ENCODE measurements around the gene ST6GALNAC2.

ST6GALNAC2 gene

GRCh38 chr17:76554131-76554530, 31.5 kb downstream of the ST6GALNAC2 start:
- no peak for DNase-seq (ENCODE audit: low spot score)

- no peak for DNase-seq (ENCODE audit: low spot score)
Measured at GRCh38 chr17:76553178-76553908, 32.3 kb downstream of the ST6GALNAC2 start.

- no peak for DNase-seq (ENCODE audit: low spot score)
Measured at GRCh38 chr17:76551685-76552084, 34.0 kb downstream of the ST6GALNAC2 start.

- no peak for DNase-seq (ENCODE audit: low spot score)
Measured at GRCh38 chr17:76550712-76551615, 34.7 kb downstream of the ST6GALNAC2 start.

GRCh38 chr17:76549539-76549938, 36.1 kb downstream of the ST6GALNAC2 start:
- DNase-seq (ENCODE audit: low spot score), result no peak

- DNase-seq (ENCODE audit: low spot score), result no peak
Measured at GRCh38 chr17:76549215-76549518, 36.5 kb downstream of the ST6GALNAC2 start.

- DNase-seq (ENCODE audit: low spot score), result no peak
Measured at GRCh38 chr17:76548378-76549214, 37.1 kb downstream of the ST6GALNAC2 start.

GRCh38 chr17:76547642-76548202, 37.9 kb downstream of the ST6GALNAC2 start:
- no peak for DNase-seq (ENCODE audit: low spot score)

- DNase-seq (ENCODE audit: low spot score), result no peak
Measured at GRCh38 chr17:76547183-76547641, 38.4 kb downstream of the ST6GALNAC2 start.

GRCh38 chr17:76546556-76547182, 39.0 kb downstream of the ST6GALNAC2 start:
- DNase-seq (ENCODE audit: low spot score), result no peak

- no peak for DNase-seq (ENCODE audit: low spot score)
Measured at GRCh38 chr17:76545918-76546555, 39.6 kb downstream of the ST6GALNAC2 start.

GRCh38 chr17:76544546-76545365, 40.9 kb downstream of the ST6GALNAC2 start:
- DNase-seq (ENCODE audit: low spot score), result no peak

GRCh38 chr17:76543826-76544545, 41.7 kb downstream of the ST6GALNAC2 start:
- DNase-seq (ENCODE audit: low spot score), result no peak

GRCh38 chr17:76543482-76543825, 42.2 kb downstream of the ST6GALNAC2 start:
- no peak for DNase-seq (ENCODE audit: low spot score)

GRCh38 chr17:76542984-76543383, 42.7 kb downstream of the ST6GALNAC2 start:
- DNase-seq (ENCODE audit: low spot score), result no peak

- DNase-seq (ENCODE audit: low spot score), result no peak
Measured at GRCh38 chr17:76542566-76542971, 43.1 kb downstream of the ST6GALNAC2 start.

GRCh38 chr17:76541739-76542454, 43.8 kb downstream of the ST6GALNAC2 start:
- DNase-seq (ENCODE audit: low spot score), result no peak

- DNase-seq (ENCODE audit: low spot score), result peak; percentile 93
Measured at GRCh38 chr17:76540381-76541300, 45.0 kb downstream of the ST6GALNAC2 start.
